ENCODE measurements around the gene RAB11B. TPM values are rescaled to one million over a fixed set of nuclear protein-coding genes. Genes with fewer than 3 reads are reported as not detected.

Gene RAB11B
- total RNA-seq, 1 experiment from 2014 or later = 91.3 TPM

DNA sequence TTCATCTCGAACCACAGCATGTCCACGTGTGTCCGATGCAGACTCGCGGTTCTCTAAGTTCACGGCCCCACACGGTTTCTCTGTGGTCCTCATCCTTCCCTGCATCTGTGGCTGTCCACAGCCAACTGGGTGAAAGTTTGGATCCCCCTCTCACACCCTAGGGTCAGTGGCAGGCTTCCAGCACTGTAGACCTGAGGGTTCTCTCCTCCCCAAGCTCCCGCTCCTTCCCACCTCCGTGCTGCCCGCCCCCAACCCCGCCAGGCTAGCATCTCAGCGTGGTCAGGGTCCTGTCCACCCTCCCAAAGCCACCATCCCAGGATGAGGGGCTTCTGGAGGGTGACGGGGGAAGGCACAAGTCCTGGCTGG lies 23.2 kb upstream of the RAB11B start:
- no TSS peak for BruUV-seq (replicated peaks)
- Mint-ChIP-seq H3K27ac (ENCODE audit: unreplicated experiment) (no peak overlapping the region), H3K36me3 (ENCODE audit: insufficient read depth, unreplicated experiment) (peaks cover 6% of the 10 kb centered on the region), H3K4me1 (ENCODE audit: low read depth, unreplicated experiment) (peaks cover 7% of the 10 kb centered on the region), H3K27me3 (ENCODE audit: insufficient read depth, unreplicated experiment) (no peaks in the 10 kb centered on the region), H3K9me3 (ENCODE audit: unreplicated experiment) (no peaks in the 10 kb centered on the region), H3K4me3 (ENCODE audit: unreplicated experiment) (no peak overlapping the region)
- ChIA-PET POLR2A (no interaction called here), CTCF (no interaction called here)
- intact Hi-C loops (cut with micrococcal nuclease; ENCODE audit: unreplicated experiment) = no loop called here
- H3K4me3 ChIP-seq (ENCODE audit: low read depth, low read length) = no peak overlapping the region
- no peak for DNase-seq
- H3K36me3 ChIP-seq (ENCODE audit: control insufficient read depth, insufficient read depth, low read length) = no peaks in the 10 kb centered on the region
- no peaks in the 10 kb centered on the region for H3K27me3 ChIP-seq (replicated peaks; ENCODE audit: control insufficient read depth, insufficient read depth, low read length)
- TF ChIP-seq, protein P1, sequence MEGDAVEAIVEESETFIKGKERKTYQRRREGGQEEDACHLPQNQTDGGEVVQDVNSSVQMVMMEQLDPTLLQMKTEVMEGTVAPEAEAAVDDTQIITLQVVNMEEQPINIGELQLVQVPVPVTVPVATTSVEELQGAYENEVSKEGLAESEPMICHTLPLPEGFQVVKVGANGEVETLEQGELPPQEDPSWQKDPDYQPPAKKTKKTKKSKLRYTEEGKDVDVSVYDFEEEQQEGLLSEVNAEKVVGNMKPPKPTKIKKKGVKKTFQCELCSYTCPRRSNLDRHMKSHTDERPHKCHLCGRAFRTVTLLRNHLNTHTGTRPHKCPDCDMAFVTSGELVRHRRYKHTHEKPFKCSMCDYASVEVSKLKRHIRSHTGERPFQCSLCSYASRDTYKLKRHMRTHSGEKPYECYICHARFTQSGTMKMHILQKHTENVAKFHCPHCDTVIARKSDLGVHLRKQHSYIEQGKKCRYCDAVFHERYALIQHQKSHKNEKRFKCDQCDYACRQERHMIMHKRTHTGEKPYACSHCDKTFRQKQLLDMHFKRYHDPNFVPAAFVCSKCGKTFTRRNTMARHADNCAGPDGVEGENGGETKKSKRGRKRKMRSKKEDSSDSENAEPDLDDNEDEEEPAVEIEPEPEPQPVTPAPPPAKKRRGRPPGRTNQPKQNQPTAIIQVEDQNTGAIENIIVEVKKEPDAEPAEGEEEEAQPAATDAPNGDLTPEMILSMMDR (IDR thresholded peaks at IDR 0.05; ENCODE audit: insufficient read depth in 1 of 2, low read depth in 1 of 2, low read length in 1 of 2, severe bottlenecking in 1 of 2, unreplicated experiment in 1 of 2) = no peak
- H3K9me3 ChIP-seq = no peaks in the 10 kb centered on the region
- H3K4me1 ChIP-seq = no peaks in the 10 kb centered on the region

DNA sequence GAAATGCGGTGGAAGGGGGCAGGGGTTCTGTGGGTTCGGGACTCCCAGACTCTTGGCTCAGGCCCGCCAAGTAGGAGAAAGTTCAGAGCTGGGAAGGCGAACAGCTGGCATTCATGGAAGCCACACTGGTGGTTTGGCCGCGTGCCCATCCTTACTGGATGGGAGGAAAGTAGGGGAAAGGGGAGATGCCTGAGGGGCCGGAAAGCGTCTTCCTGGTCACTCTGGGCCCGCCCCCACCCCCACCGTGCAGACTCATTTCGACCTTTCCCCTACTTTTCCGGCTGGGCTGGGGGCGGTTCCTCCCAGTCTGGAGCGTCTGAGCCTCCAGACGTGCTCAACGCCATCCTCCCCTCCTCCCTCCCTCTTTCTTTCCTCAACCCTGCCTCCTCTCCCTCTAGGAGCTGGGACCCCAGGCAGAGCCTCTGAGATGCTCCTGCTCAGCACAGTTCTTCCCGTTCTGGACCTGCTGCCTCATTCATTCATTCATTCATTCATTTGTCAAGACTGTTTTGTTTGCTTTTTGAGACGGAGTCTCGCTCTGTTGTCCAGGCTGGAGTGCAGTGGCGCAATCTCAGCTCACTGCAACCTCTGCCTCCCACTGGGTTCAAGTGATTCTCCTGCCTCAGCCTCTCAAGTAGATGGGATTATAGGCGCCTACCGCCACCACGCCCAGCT lies 22.7 kb upstream of the RAB11B start:
- no peak for DNase-seq
- ChIA-PET POLR2A (no interaction called here), CTCF (no interaction called here)
- Mint-ChIP-seq H3K36me3 (ENCODE audit: insufficient read depth, unreplicated experiment) (peaks cover 6% of the 10 kb centered on the region), H3K4me1 (ENCODE audit: low read depth, unreplicated experiment) (peaks cover 7% of the 10 kb centered on the region), H3K9me3 (ENCODE audit: unreplicated experiment) (no peaks in the 10 kb centered on the region), H3K27ac (ENCODE audit: unreplicated experiment) (no peak overlapping the region), H3K27me3 (ENCODE audit: insufficient read depth, unreplicated experiment) (no peaks in the 10 kb centered on the region), H3K4me3 (ENCODE audit: unreplicated experiment) (no peak overlapping the region)
- intact Hi-C loops (cut with micrococcal nuclease; ENCODE audit: unreplicated experiment) = no loop called here
- no TSS peak for BruUV-seq (replicated peaks)
- H3K27me3 ChIP-seq (replicated peaks; ENCODE audit: control insufficient read depth, insufficient read depth, low read length) = no peaks in the 10 kb centered on the region
- no peaks in the 10 kb centered on the region for H3K4me1 ChIP-seq
- no peaks in the 10 kb centered on the region for H3K9me3 ChIP-seq
- H3K36me3 ChIP-seq (ENCODE audit: control insufficient read depth, insufficient read depth, low read length) = no peaks in the 10 kb centered on the region
- H3K4me3 ChIP-seq (ENCODE audit: low read depth, low read length) = no peak overlapping the region
- TF ChIP-seq, protein P1 (IDR thresholded peaks at IDR 0.05; ENCODE audit: insufficient read depth in 1 of 2, low read depth in 1 of 2, low read length in 1 of 2, severe bottlenecking in 1 of 2, unreplicated experiment in 1 of 2) = no peak

DNA sequence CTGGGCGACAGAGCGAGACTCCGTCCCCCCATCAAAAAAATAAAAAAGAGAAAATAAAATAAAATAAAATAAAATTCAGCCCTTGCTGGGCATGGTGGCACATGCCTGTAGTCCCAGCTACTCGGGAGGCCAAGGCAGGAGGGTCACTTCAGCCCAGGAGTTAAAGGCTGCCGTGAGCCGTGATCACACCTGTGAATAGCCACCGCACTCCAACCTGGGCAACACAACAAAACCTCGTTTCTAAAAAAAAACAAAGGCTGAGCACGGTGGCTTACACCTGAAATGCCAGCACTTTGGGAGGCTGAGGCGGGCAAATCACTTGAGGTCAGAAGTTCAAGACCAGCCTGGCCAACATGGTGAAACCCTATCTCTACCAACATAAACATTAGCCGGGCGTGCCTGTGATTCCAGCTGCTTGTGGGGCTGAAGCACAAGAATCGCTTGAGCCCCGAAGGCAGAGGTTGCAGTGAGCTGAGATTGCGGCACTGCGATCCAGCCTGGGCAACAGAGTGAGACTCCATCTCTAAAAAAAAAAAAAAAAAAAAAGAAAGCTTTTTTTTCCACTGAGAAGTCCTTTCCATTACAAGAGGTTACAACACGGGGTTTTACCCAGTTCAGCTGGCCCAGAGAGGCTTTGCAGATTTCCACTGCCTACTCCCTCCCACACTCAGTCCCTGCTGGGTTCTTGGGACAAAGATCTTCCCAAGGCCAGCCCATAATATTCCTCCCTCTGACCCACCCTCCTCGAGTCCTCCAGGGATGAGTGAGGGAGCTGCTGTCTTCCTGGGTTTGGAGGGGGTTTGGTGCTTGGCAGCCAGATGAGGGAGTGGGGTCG lies 19.8 kb upstream of the RAB11B start:
- no peaks in the 10 kb centered on the region for H3K27me3 Mint-ChIP-seq (ENCODE audit: insufficient read depth, unreplicated experiment)
- H3K4me1 Mint-ChIP-seq (ENCODE audit: low read depth, unreplicated experiment) = no peaks in the 10 kb centered on the region
- peaks cover 11% of the 10 kb centered on the region for H3K36me3 Mint-ChIP-seq (ENCODE audit: insufficient read depth, unreplicated experiment)
- no peak for DNase-seq
- H3K4me3 ChIP-seq (ENCODE audit: low read depth, low read length) = no peak overlapping the region
- no peaks in the 10 kb centered on the region for H3K36me3 ChIP-seq (ENCODE audit: control insufficient read depth, insufficient read depth, low read length)
- peaks cover 9% of the 10 kb centered on the region for H3K4me1 ChIP-seq
- ChIA-PET CTCF (interaction anchor here (1.6 kb wide), 1 partner anchor 22 kb away, joined by 3 read pairs; no protein-coding TSS in a partner anchor), POLR2A (interaction anchor here (0.7 kb wide), 1 partner anchor 22 kb away, joined by 3 read pairs; no protein-coding TSS in a partner anchor)
- no peaks in the 10 kb centered on the region for H3K27me3 ChIP-seq (replicated peaks; ENCODE audit: control insufficient read depth, insufficient read depth, low read length)
- intact Hi-C loops (cut with micrococcal nuclease; ENCODE audit: unreplicated experiment) = no loop called here
- H3K9me3 Mint-ChIP-seq (ENCODE audit: unreplicated experiment) = no peaks in the 10 kb centered on the region
- TF ChIP-seq, protein P1 (IDR thresholded peaks at IDR 0.05; ENCODE audit: insufficient read depth in 1 of 2, low read depth in 1 of 2, low read length in 1 of 2, severe bottlenecking in 1 of 2, unreplicated experiment in 1 of 2) = no peak
- BruUV-seq (replicated peaks) = no TSS peak
- H3K4me3 Mint-ChIP-seq (ENCODE audit: unreplicated experiment) = no peak overlapping the region
- H3K9me3 ChIP-seq = no peaks in the 10 kb centered on the region
- no peak overlapping the region for H3K27ac Mint-ChIP-seq (ENCODE audit: unreplicated experiment)
